ENCODE data around the gene LRP1. TPM values are rescaled to one million over a fixed set of nuclear protein-coding genes. Genes with fewer than 3 reads are reported as not detected.
A peak's percentile ranks its signal among the peaks of the same experiment; 100 is the strongest.

The LRP1 gene
- total and polyA plus RNA-seq, 2 experiments from 2014 or later: 26.6 to 145 TPM

DNA sequence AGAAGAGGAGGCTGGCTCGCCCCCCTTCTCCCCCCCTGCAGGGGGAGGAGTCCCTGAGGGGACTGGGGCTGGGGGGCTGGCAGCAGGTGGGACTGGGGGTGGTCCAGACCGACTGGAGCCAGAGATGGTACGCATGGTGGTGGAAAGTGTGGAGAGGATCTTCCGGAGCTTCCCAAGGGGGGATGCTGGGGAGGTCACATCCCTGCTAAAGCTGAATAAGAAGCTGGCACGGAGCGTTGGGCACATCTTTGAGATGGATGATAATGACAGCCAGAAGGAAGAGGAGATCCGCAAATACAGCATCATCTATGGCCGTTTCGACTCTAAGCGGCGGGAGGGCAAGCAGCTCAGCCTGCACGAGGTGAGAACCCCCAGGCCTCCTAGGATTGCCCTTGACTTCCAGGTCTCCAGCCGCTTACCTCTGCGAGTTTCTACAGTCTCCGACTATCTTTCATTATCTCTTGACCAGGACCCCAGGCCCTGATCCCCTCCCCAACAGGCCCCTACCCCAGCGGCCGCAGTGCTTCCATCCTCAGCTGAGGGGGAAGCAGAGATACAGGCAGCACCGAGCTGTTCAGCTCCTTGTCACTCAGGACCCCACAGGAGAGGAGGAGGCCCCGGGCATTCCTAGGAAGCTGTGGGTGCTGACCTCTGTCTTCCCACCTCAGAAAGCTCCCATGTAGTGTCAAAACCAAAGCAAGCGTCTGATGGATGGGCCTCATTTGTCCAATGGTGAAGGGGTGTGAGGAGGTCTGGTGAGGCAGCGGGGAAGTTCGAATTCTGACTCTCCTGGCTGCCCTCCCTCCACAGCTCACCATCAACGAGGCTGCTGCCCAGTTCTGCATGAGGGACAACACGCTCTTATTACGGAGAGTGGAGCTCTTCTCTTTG is 36.4 kb upstream of the LRP1 start:
- DNase-seq (ENCODE audit: low spot score) (no peak), ATAC-seq (no peak)
- TF ChIP-seq, protein P1, sequence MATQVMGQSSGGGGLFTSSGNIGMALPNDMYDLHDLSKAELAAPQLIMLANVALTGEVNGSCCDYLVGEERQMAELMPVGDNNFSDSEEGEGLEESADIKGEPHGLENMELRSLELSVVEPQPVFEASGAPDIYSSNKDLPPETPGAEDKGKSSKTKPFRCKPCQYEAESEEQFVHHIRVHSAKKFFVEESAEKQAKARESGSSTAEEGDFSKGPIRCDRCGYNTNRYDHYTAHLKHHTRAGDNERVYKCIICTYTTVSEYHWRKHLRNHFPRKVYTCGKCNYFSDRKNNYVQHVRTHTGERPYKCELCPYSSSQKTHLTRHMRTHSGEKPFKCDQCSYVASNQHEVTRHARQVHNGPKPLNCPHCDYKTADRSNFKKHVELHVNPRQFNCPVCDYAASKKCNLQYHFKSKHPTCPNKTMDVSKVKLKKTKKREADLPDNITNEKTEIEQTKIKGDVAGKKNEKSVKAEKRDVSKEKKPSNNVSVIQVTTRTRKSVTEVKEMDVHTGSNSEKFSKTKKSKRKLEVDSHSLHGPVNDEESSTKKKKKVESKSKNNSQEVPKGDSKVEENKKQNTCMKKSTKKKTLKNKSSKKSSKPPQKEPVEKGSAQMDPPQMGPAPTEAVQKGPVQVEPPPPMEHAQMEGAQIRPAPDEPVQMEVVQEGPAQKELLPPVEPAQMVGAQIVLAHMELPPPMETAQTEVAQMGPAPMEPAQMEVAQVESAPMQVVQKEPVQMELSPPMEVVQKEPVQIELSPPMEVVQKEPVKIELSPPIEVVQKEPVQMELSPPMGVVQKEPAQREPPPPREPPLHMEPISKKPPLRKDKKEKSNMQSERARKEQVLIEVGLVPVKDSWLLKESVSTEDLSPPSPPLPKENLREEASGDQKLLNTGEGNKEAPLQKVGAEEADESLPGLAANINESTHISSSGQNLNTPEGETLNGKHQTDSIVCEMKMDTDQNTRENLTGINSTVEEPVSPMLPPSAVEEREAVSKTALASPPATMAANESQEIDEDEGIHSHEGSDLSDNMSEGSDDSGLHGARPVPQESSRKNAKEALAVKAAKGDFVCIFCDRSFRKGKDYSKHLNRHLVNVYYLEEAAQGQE (IDR thresholded peaks at IDR 0.05; ENCODE audit: unreplicated experiment): no peak
- TF ChIP-seq NANOG (IDR thresholded peaks at IDR 0.05; ENCODE audit: borderline replicate concordance) (no peak), EZH2phosphoT487 (IDR thresholded peaks at IDR 0.05; ENCODE audit: unreplicated experiment) (no peak), ZNF331 (CRISPR knock-in tag; IDR thresholded peaks at IDR 0.05; ENCODE audit: low read depth) (no peak)
- TF ChIP-seq, protein P2, sequence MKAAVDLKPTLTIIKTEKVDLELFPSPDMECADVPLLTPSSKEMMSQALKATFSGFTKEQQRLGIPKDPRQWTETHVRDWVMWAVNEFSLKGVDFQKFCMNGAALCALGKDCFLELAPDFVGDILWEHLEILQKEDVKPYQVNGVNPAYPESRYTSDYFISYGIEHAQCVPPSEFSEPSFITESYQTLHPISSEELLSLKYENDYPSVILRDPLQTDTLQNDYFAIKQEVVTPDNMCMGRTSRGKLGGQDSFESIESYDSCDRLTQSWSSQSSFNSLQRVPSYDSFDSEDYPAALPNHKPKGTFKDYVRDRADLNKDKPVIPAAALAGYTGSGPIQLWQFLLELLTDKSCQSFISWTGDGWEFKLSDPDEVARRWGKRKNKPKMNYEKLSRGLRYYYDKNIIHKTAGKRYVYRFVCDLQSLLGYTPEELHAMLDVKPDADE (IDR thresholded peaks at IDR 0.05): no peak
- H3K9me2 ChIP-seq (ENCODE audit: insufficient read depth): no peaks in the 10 kb centered on the region
- Mint-ChIP-seq H3K27me3 (ENCODE audit: insufficient read depth, low read depth, poor library complexity) (peaks cover 42% of the 10 kb centered on the region), H3K27ac (0 out of 2 replicates have a peak overlapping the region, but pooled peaks have one; percentile 48), H3K36me3 (ENCODE audit: low read depth) (peaks cover 57% of the 10 kb centered on the region), H3K9me3 (no peaks in the 10 kb centered on the region), H3K4me3 (peak overlapping the region; percentile 35; the same call in 2 of the 3 replicates), H3K4me1 (peaks cover 59% of the 10 kb centered on the region)
- peaks cover 27% of the 10 kb centered on the region for H3K4me1 ChIP-seq (ENCODE audit: insufficient read depth)
- H3K36me3 ChIP-seq (ENCODE audit: insufficient read depth): no peaks in the 10 kb centered on the region
- H3K4me3 ChIP-seq: no peak overlapping the region
- no peak overlapping the region for H2AFZ ChIP-seq
- peaks cover 19% of the 10 kb centered on the region for H3F3A ChIP-seq (replicated peaks; ENCODE audit: low read depth)
- no peak overlapping the region for H3K4me2 ChIP-seq
- H3K27ac ChIP-seq (ENCODE audit: low read depth): no peak overlapping the region
- H3K79me2 ChIP-seq (replicated peaks; ENCODE audit: insufficient read depth): peaks cover 8% of the 10 kb centered on the region; the same call in 1 of the 2 replicates
- no peaks in the 10 kb centered on the region; the same call in 1 of the 2 replicates for H4K20me1 ChIP-seq (replicated peaks; ENCODE audit: insufficient read depth)
- no peaks in the 10 kb centered on the region for H3K27me3 ChIP-seq (ENCODE audit: insufficient read depth)

DNA sequence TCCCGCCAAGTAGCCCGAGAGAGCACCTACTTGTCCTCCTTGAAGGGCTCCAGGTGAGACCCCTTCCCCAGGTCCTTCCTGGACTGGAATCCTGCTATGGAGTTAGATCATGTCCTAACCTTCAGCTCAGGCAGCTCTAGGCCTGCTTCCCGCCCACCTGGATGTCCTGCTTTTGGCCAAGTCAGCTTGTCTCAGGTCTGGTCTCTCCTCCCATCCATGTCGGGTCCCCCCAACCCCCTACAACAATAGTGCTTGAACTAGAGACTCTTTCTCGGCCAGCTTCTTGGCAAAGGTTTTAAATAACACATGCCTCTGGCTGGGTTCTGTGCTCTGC is 35.8 kb upstream of the LRP1 start:
- Histone ChIP-seq H3F3A (replicated peaks; ENCODE audit: low read depth) (peaks cover 19% of the 10 kb centered on the region), H3K27ac (ENCODE audit: low read depth) (no peak overlapping the region), H3K4me2 (no peak overlapping the region), H2AFZ (no peak overlapping the region), H3K79me2 (replicated peaks; ENCODE audit: insufficient read depth) (peaks cover 8% of the 10 kb centered on the region; the same call in 1 of the 2 replicates), H4K20me1 (replicated peaks; ENCODE audit: insufficient read depth) (no peaks in the 10 kb centered on the region; the same call in 1 of the 2 replicates), H3K4me1 (ENCODE audit: insufficient read depth) (peaks cover 27% of the 10 kb centered on the region), H3K9me2 (ENCODE audit: insufficient read depth) (no peaks in the 10 kb centered on the region), H3K36me3 (ENCODE audit: insufficient read depth) (no peaks in the 10 kb centered on the region), H3K4me3 (no peak overlapping the region), H3K27me3 (ENCODE audit: insufficient read depth) (no peaks in the 10 kb centered on the region)
- H3K27ac Mint-ChIP-seq: peak overlapping the region; percentile 48; the same call in 1 of the 2 replicates
- ATAC-seq (no peak), DNase-seq (ENCODE audit: low spot score) (no peak)
- peaks cover 42% of the 10 kb centered on the region for H3K27me3 Mint-ChIP-seq (ENCODE audit: insufficient read depth, low read depth, poor library complexity)
- H3K36me3 Mint-ChIP-seq (ENCODE audit: low read depth): peaks cover 61% of the 10 kb centered on the region
- no peaks in the 10 kb centered on the region for H3K9me3 Mint-ChIP-seq
- peaks cover 59% of the 10 kb centered on the region for H3K4me1 Mint-ChIP-seq
- no peak overlapping the region for H3K4me3 Mint-ChIP-seq
- TF ChIP-seq ZNF114 (CRISPR knock-in tag; IDR thresholded peaks at IDR 0.05) (no peak), STAT1 (IDR thresholded peaks at IDR 0.05; ENCODE audit: unreplicated experiment) (no peak), POLR2AphosphoS5 (IDR thresholded peaks at IDR 0.05; ENCODE audit: low read depth) (no peak), EZH2phosphoT487 (IDR thresholded peaks at IDR 0.05; ENCODE audit: unreplicated experiment) (no peak), CREB1 (CRISPR knock-in tag; IDR thresholded peaks at IDR 0.05; ENCODE audit: low read depth) (no peak), EZH2 (IDR thresholded peaks at IDR 0.05; ENCODE audit: low read depth, unreplicated experiment) (no peak), ZNF331 (CRISPR knock-in tag; IDR thresholded peaks at IDR 0.05; ENCODE audit: low read depth) (no peak)
